SK-N-DZ (cell line): Measurements from ENCODE around the gene C1orf87. TPM values are rescaled to one million over a fixed set of nuclear protein-coding genes. Genes with fewer than 3 reads are reported as not detected.

Experiments used
- DNase-seq: peaks from one replicate; pipeline ENCODE4 v3.0.0-alpha.2; 2015; ENCODE audit warnings: low spot score
- polyA plus RNA-seq, 2 experiments: library from polyadenylated mRNA; depleted of rRNA; stranded (reverse); fragments of >200 nt; gene quantifications; 2 replicates each; pipeline ENCODE4 v1.2.3, GENCODE V29; 2014

Gene C1orf87, protein sequence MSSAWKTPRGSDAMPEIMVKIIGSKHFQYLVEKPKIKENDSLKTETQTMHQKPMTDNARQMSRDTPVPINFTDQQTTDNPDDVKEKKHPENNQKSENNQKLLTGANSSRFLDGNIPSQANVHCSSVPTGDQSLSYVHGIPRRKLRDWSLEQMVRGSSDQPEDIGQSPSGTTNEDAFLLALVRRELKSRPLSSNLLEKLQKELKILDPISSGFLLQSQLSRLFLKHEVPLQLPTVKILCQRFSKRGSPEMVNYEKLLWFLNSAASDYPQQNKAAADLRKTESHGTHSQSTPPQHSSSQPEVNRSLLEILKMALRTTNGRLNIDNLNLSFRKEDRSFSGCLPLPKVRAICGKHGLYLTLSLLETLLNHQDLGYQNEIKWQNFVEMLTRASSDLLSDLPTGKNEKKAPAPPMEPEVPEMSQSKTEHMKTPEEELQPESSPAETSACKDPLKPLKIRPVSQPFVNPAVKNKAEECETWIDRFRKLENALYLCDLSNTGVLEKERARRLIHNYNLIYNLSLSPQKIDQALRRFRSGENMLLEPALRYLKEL
- polyA plus RNA-seq (2014; cell fraction: cytosol; rRNA removed), result not detected in 2 replicates
- not detected in 2 replicates for polyA plus RNA-seq (2014; cell fraction: nucleus; rRNA removed)

GRCh38 chr1:60073605-60074278 is at the start of gene C1orf87:
C1orf87 (minus strand) TSS chr1:60073770; CDS start chr1:60072643, 1,127 bp downstream.
- no peak for DNase-seq

GRCh38 chr1:60118085-60118484 is 44.5 kb upstream of the C1orf87 start:
- DNase-seq, result no peak

- DNase-seq, result no peak
Observed at GRCh38 chr1:60114745-60115318, 41.3 kb upstream of the C1orf87 start.

DNA sequence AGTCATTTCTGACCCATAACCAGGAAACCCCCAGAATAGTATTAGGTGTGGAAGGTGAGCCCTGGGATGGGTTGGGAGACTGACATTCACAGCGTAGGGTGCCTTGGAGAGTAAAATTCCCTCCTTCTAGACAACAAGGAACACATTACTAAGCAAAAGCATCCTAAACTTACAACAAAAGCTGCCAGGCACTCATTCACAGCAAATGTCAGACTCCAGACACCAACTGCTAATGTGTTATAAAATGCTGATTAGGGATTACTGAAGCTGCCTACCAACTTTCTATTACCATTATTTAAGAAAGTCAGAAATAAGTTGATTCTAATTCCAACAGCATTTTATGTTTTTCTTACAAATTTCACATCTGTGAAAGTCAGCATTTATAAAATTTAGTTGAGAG is 40.0 kb upstream of the C1orf87 start:
- DNase-seq, result no peak

DNA sequence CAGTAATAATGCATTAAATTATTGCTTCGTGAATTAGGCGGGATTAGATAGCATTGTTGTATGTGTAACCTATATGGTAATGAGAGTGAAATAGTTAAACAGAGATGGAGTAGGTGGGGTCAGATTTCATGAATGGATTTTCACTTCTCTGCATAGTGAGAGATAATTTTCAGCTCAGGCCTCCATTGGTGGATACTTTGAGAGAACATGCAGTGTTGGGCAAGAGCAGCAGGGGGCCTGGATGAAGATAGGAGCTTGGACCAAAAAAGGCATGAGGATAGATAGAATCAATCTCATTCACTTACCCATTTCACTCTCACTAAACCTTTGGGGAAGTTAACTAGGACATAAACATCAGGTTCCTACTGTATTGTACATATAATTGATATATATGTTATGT is 39.5 kb upstream of the C1orf87 start:
- DNase-seq, result peak; percentile 6

DNA sequence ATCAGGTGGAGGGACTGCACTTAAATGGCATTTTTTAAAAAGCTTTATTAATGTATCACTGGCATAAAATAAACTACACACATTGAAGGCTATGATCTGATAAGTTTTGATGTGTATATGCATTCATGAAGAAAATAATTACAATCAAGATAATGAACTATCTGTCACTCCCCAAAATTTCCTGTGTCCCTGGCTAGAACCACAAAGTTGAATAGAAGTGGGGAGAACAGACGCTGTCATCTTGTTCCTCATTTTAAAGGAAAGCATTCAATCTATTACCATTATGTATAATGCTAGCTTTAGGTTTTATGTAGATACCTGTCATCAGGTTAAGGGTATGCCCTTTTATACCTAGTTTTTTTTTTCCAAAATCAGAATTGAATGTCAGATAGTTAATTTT is 38.1 kb upstream of the C1orf87 start:
- DNase-seq, result no peak

DNA sequence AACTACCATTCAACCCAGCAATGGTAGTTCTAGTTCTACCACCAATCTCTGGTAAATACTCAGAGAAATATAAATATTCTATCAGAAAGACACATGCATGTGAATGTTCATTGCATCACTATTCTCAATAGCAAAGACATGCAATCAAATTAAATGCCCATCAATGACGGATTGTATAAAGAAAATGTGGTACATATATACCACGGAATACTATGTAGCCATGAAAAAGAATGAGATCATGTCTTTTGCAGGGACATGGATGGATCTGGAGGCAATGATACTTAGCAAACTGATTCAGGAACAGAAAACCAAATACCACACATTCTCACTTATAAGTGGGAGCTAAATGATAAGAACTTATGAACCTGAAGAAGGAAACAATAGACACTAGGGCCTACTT is 37.5 kb upstream of the C1orf87 start:
- DNase-seq, result no peak

DNA sequence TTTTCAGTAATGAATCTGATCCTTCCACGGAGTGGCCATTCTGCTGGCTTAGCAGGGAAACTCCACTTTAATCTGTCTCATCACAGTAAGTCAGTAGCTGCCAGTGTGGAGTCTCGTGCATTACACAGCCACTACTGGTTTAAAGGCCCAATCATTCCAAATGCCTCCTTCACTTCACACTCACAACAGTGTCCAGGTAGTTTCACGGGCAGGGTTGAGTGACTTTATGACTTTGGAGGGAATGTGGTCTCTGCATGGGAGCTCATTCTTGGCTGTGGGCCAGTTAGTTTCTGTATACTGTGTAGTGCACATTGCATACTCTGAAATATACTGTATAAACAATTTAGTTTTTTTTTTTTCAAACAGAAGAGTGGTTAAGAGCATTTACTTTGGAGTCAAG is 34.6 kb upstream of the C1orf87 start:
- DNase-seq, result no peak

- DNase-seq, result no peak
Observed at GRCh38 chr1:60103186-60103585, 29.6 kb upstream of the C1orf87 start.

DNA sequence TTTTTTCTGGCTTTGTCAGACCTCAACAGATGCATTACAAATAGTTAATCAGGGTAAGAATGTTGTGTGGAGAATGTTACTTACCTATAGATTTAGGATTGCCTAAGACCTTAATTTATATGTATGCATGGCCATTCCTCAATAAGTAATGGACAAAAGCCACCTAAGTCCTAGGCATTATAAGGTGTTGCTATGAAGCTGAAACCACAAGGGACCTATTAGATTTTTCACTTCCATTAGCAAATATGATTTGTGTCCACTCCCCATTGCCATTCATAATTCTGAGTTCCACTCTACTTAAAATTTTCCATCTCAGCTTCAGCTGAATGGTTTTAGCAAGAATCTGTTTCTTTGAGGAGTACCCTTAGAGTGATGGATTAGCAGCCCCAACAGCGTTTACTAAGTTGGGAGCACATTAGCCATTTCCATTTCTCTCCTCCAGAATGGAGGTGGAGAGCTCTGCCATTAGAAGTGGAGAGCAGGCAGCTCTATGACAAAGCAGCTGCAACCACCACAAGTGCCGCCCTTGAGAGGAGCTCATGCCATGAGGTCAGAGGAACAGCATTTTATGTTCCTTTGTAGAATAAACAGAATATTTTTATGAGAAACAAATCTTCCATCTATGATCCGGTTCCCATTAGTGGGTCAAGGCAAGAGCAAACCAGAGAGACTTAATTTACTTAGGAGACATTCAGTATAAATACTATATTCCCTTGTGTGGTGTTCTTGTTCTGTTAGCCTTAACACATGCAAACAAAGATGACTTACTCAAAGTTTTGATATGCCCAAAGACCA is 28.9 kb upstream of the C1orf87 start:
- DNase-seq, result no peak

GRCh38 chr1:60101516-60101915 is 27.9 kb upstream of the C1orf87 start:
- DNase-seq, result no peak

DNA sequence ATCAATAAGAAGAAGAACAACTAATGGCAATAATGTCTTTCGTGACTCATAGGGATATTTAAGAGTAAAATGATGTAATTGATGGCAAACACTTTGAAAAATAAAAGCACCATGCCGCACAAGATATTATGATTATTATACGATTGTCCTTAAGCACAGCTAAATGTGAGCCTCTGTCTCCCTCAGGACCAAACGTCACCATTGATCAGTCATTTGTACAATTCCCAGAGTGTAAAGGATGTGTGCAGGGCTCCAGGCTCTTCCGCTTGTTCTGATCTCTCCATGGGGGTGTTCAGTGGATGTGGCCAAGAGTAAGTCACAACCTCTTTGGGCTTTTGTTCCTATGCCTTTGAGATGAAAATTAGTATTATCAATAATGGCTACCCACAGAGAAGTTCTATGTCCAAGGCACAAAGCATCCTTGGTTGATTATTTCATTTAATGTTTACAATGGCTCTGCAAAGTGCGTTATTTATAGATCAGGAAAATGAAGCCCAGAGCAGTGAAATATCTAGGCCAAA is 17.7 kb upstream of the C1orf87 start:
- no peak for DNase-seq

DNA sequence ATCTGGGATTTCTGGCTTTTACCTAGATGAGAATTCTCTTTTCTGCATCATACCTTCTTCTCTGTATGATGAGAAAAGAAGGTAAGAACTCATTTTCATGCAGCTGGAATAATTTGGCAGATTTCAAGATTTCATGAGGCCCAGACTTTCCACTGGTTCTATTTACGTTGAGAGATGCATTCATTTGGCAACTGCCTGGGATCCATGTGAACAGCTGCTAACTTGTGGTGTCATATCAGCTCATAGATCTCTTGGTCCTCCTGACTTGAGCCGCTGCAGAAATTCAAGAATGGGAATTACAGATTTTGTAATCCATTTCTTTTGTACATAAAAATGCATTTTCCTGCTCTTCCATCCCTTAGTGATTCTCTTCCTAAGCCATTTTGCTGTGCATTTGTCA is 17.1 kb upstream of the C1orf87 start:
- DNase-seq, result peak; percentile 22

GRCh38 chr1:60088620-60089155 is 15.1 kb upstream of the C1orf87 start:
- no peak for DNase-seq

- no peak for DNase-seq
Observed at GRCh38 chr1:60087681-60088080, 14.1 kb upstream of the C1orf87 start.

DNA sequence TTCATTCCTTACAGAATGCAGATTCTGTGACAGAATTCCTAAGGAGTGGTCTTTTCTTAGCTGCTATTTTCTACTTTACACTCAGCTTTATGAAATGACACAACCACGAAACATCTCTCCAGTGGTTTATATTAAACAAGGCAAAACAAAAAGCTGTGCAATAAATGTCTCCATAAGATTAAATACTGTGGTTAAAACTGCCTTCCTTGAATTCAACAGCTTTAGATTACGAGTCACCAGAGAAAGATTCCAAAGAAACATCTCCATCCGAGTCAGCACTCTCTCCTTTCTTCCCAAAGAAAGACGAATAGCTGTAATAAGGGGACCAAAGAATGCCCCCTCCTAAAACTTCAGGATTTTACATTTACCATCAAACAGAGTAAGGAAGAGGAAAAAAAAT is 4.6 kb upstream of the C1orf87 start:
- DNase-seq, result no peak

DNA sequence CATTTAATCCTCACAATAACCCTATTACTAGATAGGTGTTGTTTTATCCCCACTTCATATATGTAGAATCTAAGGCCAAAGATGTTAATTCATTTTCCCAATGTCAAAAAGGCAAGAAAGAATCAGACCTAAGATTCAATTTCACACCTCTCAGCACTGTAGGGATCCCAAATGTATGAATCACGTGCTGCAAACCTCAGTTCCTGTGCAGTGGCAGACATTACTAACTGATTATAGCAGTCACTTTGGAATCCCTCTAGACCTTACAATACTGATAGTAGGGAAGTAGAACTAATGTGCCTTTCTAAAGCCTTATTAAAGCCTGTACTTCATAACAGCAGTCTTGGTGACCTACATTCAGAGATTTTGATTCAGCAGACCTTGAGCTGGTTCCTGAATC is 2.3 kb downstream of the C1orf87 start:
- no peak for DNase-seq

- DNase-seq, result peak; percentile 82
Observed at GRCh38 chr1:60069691-60070090, 3.9 kb downstream of the C1orf87 start.

GRCh38 chr1:60068393-60069045 is 5.1 kb downstream of the C1orf87 start:
- DNase-seq, result no peak

- no peak for DNase-seq
Observed at GRCh38 chr1:60066001-60066400, 7.6 kb downstream of the C1orf87 start.
